Measurements from ENCODE around the gene HAT1. TPM values are rescaled to one million over a fixed set of nuclear protein-coding genes. Genes with fewer than 3 reads are reported as not detected.

HAT1 gene
- total RNA-seq, 1 experiment from 2014 or later: 76.8 TPM

DNA sequence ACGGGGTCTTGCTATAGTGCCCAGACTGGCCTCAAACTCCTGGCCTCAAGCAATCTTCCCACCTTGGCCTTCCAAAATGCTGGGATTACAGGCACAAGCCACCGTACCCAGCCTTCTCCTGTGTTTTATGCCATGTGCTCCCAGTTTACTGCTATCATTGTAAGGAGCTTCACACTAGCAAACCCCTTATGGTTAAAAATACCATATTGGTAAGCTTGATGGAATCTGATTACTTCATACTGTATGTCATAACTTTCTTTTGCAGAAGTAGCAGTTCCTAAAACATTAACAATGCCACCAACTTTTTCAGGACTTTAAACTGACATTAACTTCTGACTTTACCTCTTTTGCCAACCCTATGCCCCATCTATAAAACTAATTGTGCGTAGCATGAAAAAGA is 36.2 kb downstream of the HAT1 start:
- Histone ChIP-seq H4K20me1 (ENCODE audit: low read length) (0 out of 2 replicates have a peak, but pooled peaks cover 6% of the 10 kb centered on the region), H3K27me3 (ENCODE audit: low read length) (no peaks in the 10 kb centered on the region), H3K4me2 (ENCODE audit: low read length) (no peak overlapping the region), H3K36me3 (ENCODE audit: low read depth, low read length) (peaks cover 6% of the 10 kb centered on the region), H3K79me2 (ENCODE audit: low read length) (no peaks in the 10 kb centered on the region), H3K9me2 (replicated peaks; ENCODE audit: low read length) (no peaks in the 10 kb centered on the region), H2AFZ (ENCODE audit: low read length) (no peak overlapping the region), H3K4me3 (ENCODE audit: low read length) (no peak overlapping the region), H3K27ac (ENCODE audit: low read length) (no peak overlapping the region), H3K9ac (ENCODE audit: low read length) (no peak overlapping the region), H3K4me1 (ENCODE audit: insufficient read depth, low read length) (peaks cover 6% of the 10 kb centered on the region), H3K9me3 (ENCODE audit: low read length) (no peaks in the 10 kb centered on the region), H3F3A (ENCODE audit: low read length, unreplicated experiment) (no peaks in the 10 kb centered on the region)
- DNase-seq: no peak
- CTCF ChIA-PET: interaction anchor here (0.6 kb wide), 1 partner anchor 137 kb away, joined by 3 read pairs; no protein-coding TSS in a partner anchor
- POLR2A ChIA-PET (ENCODE audit: unreplicated experiment): no interaction called here
- no TSS peak for BruUV-seq (replicated peaks)
- ATAC-seq: no peak
- intact Hi-C loops (cut with micrococcal nuclease): no loop called here
- TF ChIP-seq EZH2 (IDR thresholded peaks at IDR 0.05; ENCODE audit: low read length, unreplicated experiment) (no peak), EZH2phosphoT487 (IDR thresholded peaks at IDR 0.05; ENCODE audit: borderline replicate concordance, low read length) (no peak)
- TF ChIP-seq, protein P1, sequence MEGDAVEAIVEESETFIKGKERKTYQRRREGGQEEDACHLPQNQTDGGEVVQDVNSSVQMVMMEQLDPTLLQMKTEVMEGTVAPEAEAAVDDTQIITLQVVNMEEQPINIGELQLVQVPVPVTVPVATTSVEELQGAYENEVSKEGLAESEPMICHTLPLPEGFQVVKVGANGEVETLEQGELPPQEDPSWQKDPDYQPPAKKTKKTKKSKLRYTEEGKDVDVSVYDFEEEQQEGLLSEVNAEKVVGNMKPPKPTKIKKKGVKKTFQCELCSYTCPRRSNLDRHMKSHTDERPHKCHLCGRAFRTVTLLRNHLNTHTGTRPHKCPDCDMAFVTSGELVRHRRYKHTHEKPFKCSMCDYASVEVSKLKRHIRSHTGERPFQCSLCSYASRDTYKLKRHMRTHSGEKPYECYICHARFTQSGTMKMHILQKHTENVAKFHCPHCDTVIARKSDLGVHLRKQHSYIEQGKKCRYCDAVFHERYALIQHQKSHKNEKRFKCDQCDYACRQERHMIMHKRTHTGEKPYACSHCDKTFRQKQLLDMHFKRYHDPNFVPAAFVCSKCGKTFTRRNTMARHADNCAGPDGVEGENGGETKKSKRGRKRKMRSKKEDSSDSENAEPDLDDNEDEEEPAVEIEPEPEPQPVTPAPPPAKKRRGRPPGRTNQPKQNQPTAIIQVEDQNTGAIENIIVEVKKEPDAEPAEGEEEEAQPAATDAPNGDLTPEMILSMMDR (conservative IDR thresholded peaks at IDR 0.05; ENCODE audit: low read depth, low read length): no peak

DNA sequence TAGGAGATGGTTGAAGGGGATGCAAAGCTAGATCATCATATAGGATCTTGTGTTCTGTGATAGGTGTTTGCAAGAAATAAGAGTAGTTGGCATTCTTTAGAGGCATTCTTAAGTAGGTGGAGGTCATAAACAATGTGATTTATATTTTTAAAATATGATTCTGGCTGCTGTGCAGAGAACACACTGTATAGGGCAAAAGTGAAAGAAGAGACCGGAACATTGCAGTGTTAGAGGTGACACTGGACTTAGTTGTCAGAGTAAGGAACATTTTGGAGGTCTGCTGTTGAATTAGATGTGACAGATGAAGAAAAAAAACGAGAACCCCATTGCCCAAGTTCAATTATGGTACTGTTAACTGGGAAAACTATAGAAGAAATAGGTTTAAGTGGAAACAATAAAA is 37.7 kb downstream of the HAT1 start:
- Histone ChIP-seq H3K27ac (ENCODE audit: low read length) (no peak overlapping the region), H2AFZ (ENCODE audit: low read length) (no peak overlapping the region), H3K4me3 (ENCODE audit: low read length) (no peak overlapping the region), H3K27me3 (ENCODE audit: low read length) (no peaks in the 10 kb centered on the region), H3K36me3 (ENCODE audit: low read depth, low read length) (peaks cover 6% of the 10 kb centered on the region), H3F3A (ENCODE audit: low read length, unreplicated experiment) (no peaks in the 10 kb centered on the region), H3K79me2 (ENCODE audit: low read length) (no peaks in the 10 kb centered on the region), H3K4me2 (ENCODE audit: low read length) (no peak overlapping the region), H3K9me3 (ENCODE audit: low read length) (no peaks in the 10 kb centered on the region), H3K4me1 (ENCODE audit: insufficient read depth, low read length) (peaks cover under 1% of the 10 kb centered on the region), H4K20me1 (ENCODE audit: low read length) (0 out of 2 replicates have a peak, but pooled peaks cover 1% of the 10 kb centered on the region), H3K9ac (ENCODE audit: low read length) (no peak overlapping the region), H3K9me2 (replicated peaks; ENCODE audit: low read length) (no peaks in the 10 kb centered on the region)
- ChIA-PET POLR2A (ENCODE audit: unreplicated experiment) (no interaction called here), CTCF (no interaction called here)
- TF ChIP-seq, protein P1 (conservative IDR thresholded peaks at IDR 0.05; ENCODE audit: low read depth, low read length): no peak
- TF ChIP-seq EZH2phosphoT487 (IDR thresholded peaks at IDR 0.05; ENCODE audit: borderline replicate concordance, low read length): no peak
- TF ChIP-seq EZH2 (IDR thresholded peaks at IDR 0.05; ENCODE audit: low read length, unreplicated experiment): no peak
- DNase-seq (no peak), ATAC-seq (no peak)
- intact Hi-C loops (cut with micrococcal nuclease): no loop called here
- no TSS peak for BruUV-seq (replicated peaks)

DNA sequence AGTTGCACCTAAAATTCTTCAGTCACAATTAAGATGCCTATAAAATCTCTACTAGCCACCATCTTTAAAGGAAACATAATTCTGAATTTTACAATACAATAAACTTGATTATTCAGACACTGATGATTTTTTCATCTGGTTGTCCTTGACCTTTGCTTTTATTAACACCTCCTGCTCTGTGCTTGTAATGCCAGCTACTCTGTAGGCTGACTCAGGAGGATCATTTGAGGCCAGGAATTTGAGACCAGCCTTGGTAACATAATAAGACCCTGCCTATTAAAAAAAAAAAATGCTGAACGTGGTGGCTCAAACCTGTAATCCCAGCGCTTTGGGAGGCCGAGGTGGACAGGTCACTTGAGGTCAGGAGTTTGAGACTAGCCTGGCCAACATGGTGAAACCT is 38.3 kb downstream of the HAT1 start:
- POLR2A ChIA-PET (ENCODE audit: unreplicated experiment): no interaction called here
- Histone ChIP-seq H3K27me3 (ENCODE audit: low read length) (no peaks in the 10 kb centered on the region), H3K9ac (ENCODE audit: low read length) (no peak overlapping the region), H2AFZ (ENCODE audit: low read length) (no peak overlapping the region), H4K20me1 (ENCODE audit: low read length) (no peaks in the 10 kb centered on the region), H3K9me2 (replicated peaks; ENCODE audit: low read length) (no peaks in the 10 kb centered on the region), H3F3A (ENCODE audit: low read length, unreplicated experiment) (no peaks in the 10 kb centered on the region), H3K4me2 (ENCODE audit: low read length) (no peak overlapping the region), H3K36me3 (ENCODE audit: low read depth, low read length) (peaks cover 6% of the 10 kb centered on the region), H3K27ac (ENCODE audit: low read length) (no peak overlapping the region), H3K4me1 (ENCODE audit: insufficient read depth, low read length) (no peaks in the 10 kb centered on the region), H3K9me3 (ENCODE audit: low read length) (no peaks in the 10 kb centered on the region), H3K79me2 (ENCODE audit: low read length) (no peaks in the 10 kb centered on the region), H3K4me3 (ENCODE audit: low read length) (no peak overlapping the region)
- DNase-seq (no peak), ATAC-seq (no peak)
- no peak for TF ChIP-seq EZH2phosphoT487 (IDR thresholded peaks at IDR 0.05; ENCODE audit: borderline replicate concordance, low read length)
- TF ChIP-seq, protein P1 (conservative IDR thresholded peaks at IDR 0.05; ENCODE audit: low read depth, low read length): no peak
- no peak for TF ChIP-seq EZH2 (IDR thresholded peaks at IDR 0.05; ENCODE audit: low read length, unreplicated experiment)
- intact Hi-C loops (cut with micrococcal nuclease): no loop called here
- no TSS peak for BruUV-seq (replicated peaks)
- CTCF ChIA-PET: no interaction called here

Data from PC-3 (cell line).